Glomerular endothelial cell (primary cell): ENCODE data around the gene GPC6. TPM values are rescaled to one million over a fixed set of nuclear protein-coding genes. Genes with fewer than 3 reads are reported as not detected.

Experiments
- DNase-seq: peaks from one replicate; pipeline ENCODE4 v3.0.0-alpha.2; 2011; ENCODE audit warnings: low read depth, low spot score; ENCODE audit errors: extremely low read depth
- total RNA-seq: library from RNA; depleted of rRNA; stranded (reverse); fragments of >200 nt; gene quantifications from 2 replicates; pipeline ENCODE4 v1.2.3, GENCODE V29; 2015

Gene GPC6
- total RNA-seq, 1 donor from 2014 or later = 11.0 TPM

- no peak for DNase-seq
Measured at GRCh38 chr13:93724187-93724586, 497.6 kb downstream of the GPC6 start.

DNA sequence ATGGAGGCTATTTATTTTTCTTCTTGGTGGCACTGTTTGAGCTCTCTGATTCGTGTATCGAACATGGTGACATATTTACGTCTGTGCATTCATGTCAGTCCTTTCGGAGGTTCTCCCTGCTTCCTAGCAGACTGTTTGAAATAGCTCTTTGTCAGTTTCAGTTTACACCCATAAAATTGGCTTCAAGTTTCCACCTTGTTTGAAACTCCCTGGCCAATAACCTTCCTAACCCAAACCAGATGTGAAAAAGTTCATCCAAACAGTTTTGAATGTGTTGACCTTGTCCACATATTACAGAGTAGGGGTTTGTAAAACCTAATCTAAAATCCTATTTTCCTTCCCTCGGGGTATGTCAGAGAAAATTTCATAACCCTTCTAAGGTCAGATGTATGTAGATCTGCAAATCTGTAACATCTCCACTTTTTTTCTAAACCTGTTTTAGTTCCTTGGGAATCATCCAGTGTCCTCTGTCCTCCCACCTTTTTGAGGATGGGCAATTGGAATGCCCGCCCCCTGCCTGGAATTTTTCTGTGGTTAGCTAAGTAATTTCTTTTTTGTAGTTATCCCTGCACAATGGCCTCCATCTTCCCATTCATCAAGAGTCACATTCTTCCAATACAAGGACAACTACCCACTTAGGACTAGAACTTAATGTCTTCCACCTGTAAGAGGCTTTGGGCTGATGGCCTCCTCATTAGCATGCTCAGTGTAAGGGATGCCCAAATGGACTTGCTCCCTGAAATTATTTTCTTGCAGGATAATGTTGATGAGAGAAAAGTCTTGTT is 499.8 kb downstream of the GPC6 start:
- no peak for DNase-seq

GRCh38 chr13:93727211-93728141 is 500.9 kb downstream of the GPC6 start:
- DNase-seq = no peak

DNA sequence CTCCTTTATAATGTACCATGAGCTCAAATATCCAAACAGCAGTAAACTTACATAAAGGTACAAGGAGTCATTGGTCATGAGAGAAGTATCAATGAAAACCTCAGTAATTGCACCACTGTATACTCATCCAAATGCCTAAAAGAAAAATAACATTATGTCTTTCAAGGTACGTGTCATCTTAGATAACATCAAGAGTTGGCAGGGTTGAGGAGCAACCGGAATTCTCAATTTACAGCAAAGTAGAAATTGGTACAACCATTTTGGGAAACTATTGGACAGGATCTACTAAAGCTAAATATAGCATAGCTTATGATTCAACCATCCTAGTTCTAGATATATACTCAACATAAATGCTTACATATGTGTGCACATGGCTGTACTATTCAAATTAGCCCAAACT is 502.8 kb downstream of the GPC6 start:
- no peak for DNase-seq

GRCh38 chr13:93730780-93731179 is 504.2 kb downstream of the GPC6 start:
- DNase-seq = no peak

GRCh38 chr13:93732186-93732585 is 505.6 kb downstream of the GPC6 start:
- no peak for DNase-seq

DNA sequence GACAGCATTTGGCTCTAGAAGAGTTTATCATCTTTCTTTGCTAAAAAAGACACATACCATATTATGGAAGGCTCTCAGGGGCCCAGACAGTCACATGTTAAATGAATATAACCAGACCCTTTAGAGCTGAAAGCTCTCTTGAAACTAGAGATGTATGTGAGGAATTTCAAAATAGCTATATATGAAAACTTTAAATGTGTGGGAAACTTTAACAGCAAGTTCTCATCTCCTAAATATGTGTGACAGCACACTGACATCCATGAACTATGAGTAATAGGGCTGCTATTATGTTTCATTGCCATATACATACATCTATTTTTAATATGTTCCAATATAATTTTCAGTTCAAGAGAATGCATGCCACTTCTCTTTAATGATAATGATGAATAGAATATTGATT is 509.5 kb downstream of the GPC6 start:
- DNase-seq = no peak

- no peak for DNase-seq
Measured at GRCh38 chr13:93736909-93737308, 510.3 kb downstream of the GPC6 start.

- DNase-seq = no peak
Measured at GRCh38 chr13:93740334-93740733, 513.7 kb downstream of the GPC6 start.

DNA sequence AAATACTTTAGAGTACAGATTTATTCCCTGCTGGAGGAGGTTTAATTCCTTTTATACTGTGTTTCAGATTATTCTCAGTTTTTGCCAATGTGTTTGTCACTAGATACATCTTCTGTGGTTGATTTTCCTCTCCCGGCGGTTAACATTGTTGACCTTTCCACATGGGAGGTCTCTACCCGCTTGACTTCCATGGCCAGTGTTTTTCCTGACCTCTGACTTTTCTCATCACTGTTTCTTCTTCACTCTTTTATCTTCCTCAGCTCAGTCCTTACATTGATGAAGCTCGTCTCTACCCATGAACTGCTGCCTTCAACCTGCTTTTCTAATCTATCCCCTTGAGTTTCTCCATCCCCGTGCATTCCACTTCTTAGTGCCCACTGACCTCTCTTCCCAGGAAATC is 517.4 kb downstream of the GPC6 start:
- DNase-seq = no peak

- no peak for DNase-seq
Measured at GRCh38 chr13:93744886-93745285, 518.3 kb downstream of the GPC6 start.

- no peak for DNase-seq
Measured at GRCh38 chr13:93745884-93746283, 519.3 kb downstream of the GPC6 start.

DNA sequence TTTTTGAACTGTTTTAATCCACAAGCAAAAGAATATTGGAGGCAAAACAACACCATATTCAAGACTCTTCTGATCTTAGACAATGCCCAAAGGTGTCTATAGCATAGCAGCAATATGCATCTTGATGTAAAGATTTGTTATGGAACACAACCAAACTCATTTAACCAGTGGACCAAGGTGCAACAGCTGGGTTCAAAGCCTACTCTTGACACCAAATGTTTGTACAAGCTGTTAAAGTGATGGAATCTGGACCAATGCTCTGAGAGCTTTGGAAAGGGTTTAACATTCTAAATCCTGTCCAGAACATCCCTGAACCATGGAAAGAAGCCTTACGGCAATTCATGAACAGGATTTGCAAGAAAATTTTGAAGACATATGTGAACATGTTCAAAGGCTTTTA is 520.0 kb downstream of the GPC6 start:
- DNase-seq = no peak

DNA sequence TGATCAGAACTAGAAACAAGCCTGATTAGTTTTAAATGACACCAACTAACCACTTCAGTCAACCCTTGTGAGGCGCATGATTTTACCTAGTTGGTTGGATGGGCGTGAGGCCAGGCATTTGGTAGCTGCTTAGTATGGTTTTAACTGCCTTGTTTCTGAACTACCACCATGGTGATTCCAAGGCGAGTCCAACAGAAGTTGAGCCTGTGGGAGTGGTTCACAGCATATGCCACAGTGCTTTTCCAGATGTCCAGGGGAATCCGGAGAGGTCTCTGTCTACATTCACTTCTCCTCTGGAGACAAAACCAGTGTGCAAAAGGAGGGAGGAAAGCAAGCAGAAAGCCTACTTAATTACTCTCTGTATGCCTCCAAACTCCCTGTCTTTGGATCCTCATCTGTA is 524.1 kb downstream of the GPC6 start:
- DNase-seq = no peak

- DNase-seq = no peak
Measured at GRCh38 chr13:93751117-93751516, 524.5 kb downstream of the GPC6 start.

- DNase-seq = no peak
Measured at GRCh38 chr13:93752541-93752940, 525.9 kb downstream of the GPC6 start.

GRCh38 chr13:93753639-93754038 is 527.0 kb downstream of the GPC6 start:
- no peak for DNase-seq

DNA sequence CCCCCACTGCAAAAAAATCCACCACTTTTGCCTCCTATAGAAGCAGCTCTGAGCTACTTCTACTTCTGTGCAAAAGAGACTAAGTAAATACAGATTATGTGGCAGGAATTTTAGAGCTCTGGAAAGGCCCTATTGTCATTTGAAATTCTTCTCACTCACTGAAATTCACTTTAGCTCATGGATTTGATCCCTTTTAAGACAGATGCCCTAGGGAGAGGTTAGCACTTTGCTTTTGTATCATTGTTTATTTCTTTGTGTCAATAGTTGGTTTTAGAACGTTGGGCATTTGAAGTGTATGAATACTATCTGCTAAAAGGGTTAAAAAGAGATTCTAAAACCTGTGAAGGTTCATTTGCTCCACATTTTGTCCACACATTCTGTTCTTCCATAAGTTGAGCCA is 528.7 kb downstream of the GPC6 start:
- DNase-seq = no peak

DNA sequence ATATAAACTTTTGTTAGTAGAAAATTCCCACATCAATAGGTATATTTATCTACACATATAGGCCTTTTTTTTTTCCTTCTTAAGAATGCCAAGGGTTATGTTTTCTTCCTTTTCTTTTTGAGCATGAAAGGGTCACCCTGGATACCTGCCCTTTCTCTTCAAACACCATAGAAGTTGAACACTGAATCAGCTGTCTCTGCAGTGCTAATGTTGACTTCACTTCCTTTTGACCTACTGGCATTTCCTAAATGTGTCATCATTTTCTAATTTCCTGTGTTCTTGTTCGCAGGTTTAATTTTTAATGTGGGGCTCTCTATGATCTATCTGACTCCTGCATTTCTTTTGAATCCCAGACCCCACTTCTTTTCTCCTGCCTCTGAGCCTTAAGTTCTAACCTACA is 532.0 kb downstream of the GPC6 start:
- DNase-seq = no peak

GRCh38 chr13:93762708-93763426 is 536.3 kb downstream of the GPC6 start:
- no peak for DNase-seq

GRCh38 chr13:93765062-93765461 is 538.5 kb downstream of the GPC6 start:
- no peak for DNase-seq
